H9 (cell line): ENCODE data around the gene FLNC. TPM values are rescaled to one million over a fixed set of nuclear protein-coding genes. Genes with fewer than 3 reads are reported as not detected.

Source experiments
- DNase-seq: peaks from one replicate; pipeline ENCODE4 v3.0.0-alpha.2; 2017
- H2AFZ ChIP-seq: one replicate; pipeline ENCODE4 v1.6.1; 2013; ENCODE audit warnings: mild to moderate bottlenecking, low read length, control low read depth, moderate library complexity
- H2AK5ac ChIP-seq: 2 replicates; pipeline ENCODE4 v1.6.1; 2013; ENCODE audit warnings: low read length, control low read depth, mixed read lengths; ENCODE audit not compliant: insufficient read length
- H2BK120ac ChIP-seq: one replicate; pipeline ENCODE4 v1.6.1; 2013; ENCODE audit warnings: low read depth, mild to moderate bottlenecking, low read length, control low read depth, inconsistent platforms; ENCODE audit not compliant: poor library complexity, severe bottlenecking
- H2BK12ac ChIP-seq: 2 replicates; pipeline ENCODE4 v1.6.1; 2013; ENCODE audit warnings: low read length, control low read depth, mixed read lengths, low read depth; ENCODE audit not compliant: insufficient read length
- H2BK15ac ChIP-seq: 2 replicates; pipeline ENCODE4 v1.6.1; 2013; ENCODE audit warnings: low read depth, low read length, control low read depth
- H2BK20ac ChIP-seq: one replicate; pipeline ENCODE4 v1.6.1; 2013; ENCODE audit warnings: low read depth, mild to moderate bottlenecking, low read length, control low read depth, inconsistent platforms; ENCODE audit not compliant: poor library complexity, severe bottlenecking
- H2BK5ac ChIP-seq: 2 replicates; pipeline ENCODE4 v1.6.1; 2013; ENCODE audit warnings: low read length, control low read depth, mixed read lengths; ENCODE audit not compliant: insufficient read length
- H3K14ac ChIP-seq: 2 replicates; pipeline ENCODE4 v1.6.1; 2013; ENCODE audit warnings: low read length, control low read depth; ENCODE audit not compliant: insufficient read depth
- H3K18ac ChIP-seq: 2 replicates; pipeline ENCODE4 v1.6.1; 2013; ENCODE audit warnings: low read depth, mild to moderate bottlenecking, mixed read lengths, low read length, control low read depth; ENCODE audit not compliant: insufficient read length
- H3K23ac ChIP-seq: 2 replicates; pipeline ENCODE4 v1.6.1; 2013; ENCODE audit warnings: low read length, control low read depth, mixed read lengths, low read depth; ENCODE audit not compliant: insufficient read length
- H3K23me2 ChIP-seq: 2 replicates; pipeline ENCODE4 v1.6.1; 2013; ENCODE audit warnings: low read depth, mild to moderate bottlenecking, mixed read lengths, low read length, control low read depth; ENCODE audit not compliant: insufficient read length, poor library complexity, severe bottlenecking
- H3K27ac ChIP-seq: 2 replicates; pipeline ENCODE4 v1.5.1; 2013; ENCODE audit warnings: low read length, control low read depth, mixed read lengths, low read depth; ENCODE audit not compliant: insufficient read length
- H3K27me3 ChIP-seq: 2 replicates; pipeline ENCODE4 v1.6.1; 2013; ENCODE audit warnings: low read length, control low read depth, inconsistent platforms; ENCODE audit not compliant: insufficient read depth
- H3K4ac ChIP-seq: 2 replicates; pipeline ENCODE4 v1.6.1; 2013; ENCODE audit warnings: low read depth, mild to moderate bottlenecking, control low read depth, inconsistent platforms, low read length, moderate library complexity
- H3K4me1 ChIP-seq: 2 replicates; pipeline ENCODE4 v1.6.1; 2013; ENCODE audit warnings: low read length, control low read depth, inconsistent platforms; ENCODE audit not compliant: insufficient read depth
- H3K4me2 ChIP-seq: 2 replicates; pipeline ENCODE4 v1.6.1; 2013; ENCODE audit warnings: low read length, control low read depth, mixed read lengths; ENCODE audit not compliant: insufficient read length, insufficient read depth
- H3K56ac ChIP-seq: 2 replicates; pipeline ENCODE4 v1.6.1; 2013; ENCODE audit warnings: low read depth, mild to moderate bottlenecking, mixed read lengths, low read length, control low read depth; ENCODE audit not compliant: insufficient read length
- H3K79me1 ChIP-seq: 2 replicates; pipeline ENCODE4 v1.6.1; 2013; ENCODE audit warnings: low read depth, mild to moderate bottlenecking, moderate library complexity, low read length, control low read depth, inconsistent platforms; ENCODE audit not compliant: insufficient read depth, poor library complexity, severe bottlenecking
- H3K79me2 ChIP-seq: 2 replicates; pipeline ENCODE4 v1.6.1; 2013; ENCODE audit warnings: low read length, control low read depth, inconsistent platforms; ENCODE audit not compliant: insufficient read depth
- H3K9ac ChIP-seq: 2 replicates; pipeline ENCODE4 v1.6.1; 2013; ENCODE audit warnings: low read length, control low read depth, mixed read lengths; ENCODE audit not compliant: insufficient read length; ENCODE audit errors: extremely low read depth
- H3K9me3 ChIP-seq: one replicate; pipeline ENCODE4 v1.6.1; 2013; ENCODE audit warnings: low read depth, low read length, inconsistent platforms; ENCODE audit not compliant: control insufficient read depth
- H3T11ph ChIP-seq: one replicate; pipeline ENCODE4 v1.6.1; 2013; ENCODE audit warnings: mild to moderate bottlenecking, low read length, control low read depth, inconsistent platforms
- H4K20me1 ChIP-seq: one replicate; pipeline ENCODE4 v1.6.1; 2013; ENCODE audit not compliant: control insufficient read depth, insufficient read length, insufficient read depth
- H4K5ac ChIP-seq: 2 replicates; pipeline ENCODE4 v1.6.1; 2013; ENCODE audit warnings: low read depth, mild to moderate bottlenecking, mixed read lengths, low read length, control low read depth; ENCODE audit not compliant: insufficient read length
- H4K8ac ChIP-seq: replicated peaks from 2 replicates; pipeline ENCODE4 v1.6.1; 2013; ENCODE audit warnings: low read length, control low read depth, mixed read lengths, low read depth; ENCODE audit not compliant: insufficient read length
- H4K91ac ChIP-seq: 2 replicates; pipeline ENCODE4 v1.6.1; 2013; ENCODE audit warnings: low read depth, mild to moderate bottlenecking, moderate library complexity, mixed read lengths, low read length, control low read depth; ENCODE audit not compliant: insufficient read length
- H3K27ac Mint-ChIP-seq, 3 experiments: 2 replicates in 2 of 3; 3 replicates in 1 of 3; pipeline ENCODE4 v1.8.0; 2020 to 2021; ENCODE audit warnings: mixed read lengths in 3 of 3, mild to moderate bottlenecking in 1 of 3, moderate library complexity in 1 of 3
- H3K27me3 Mint-ChIP-seq: 2 replicates; pipeline ENCODE4 v1.8.0; 2021; ENCODE audit warnings: low read depth, mild to moderate bottlenecking, moderate library complexity, mixed read lengths
- H3K36me3 Mint-ChIP-seq, 3 experiments: 2 replicates in 2 of 3; 3 replicates in 1 of 3; pipeline ENCODE4 v1.8.0; 2020 to 2021; ENCODE audit warnings: low read depth in 3 of 3, mixed read lengths in 3 of 3; ENCODE audit not compliant: insufficient read depth in 1 of 3
- H3K4me1 Mint-ChIP-seq, 2 experiments: 2 replicates each; pipeline ENCODE4 v1.8.0; 2020; ENCODE audit warnings: mixed read lengths in 2 of 2
- H3K4me3 Mint-ChIP-seq, 2 experiments: 2 replicates in 1 of 2; 3 replicates in 1 of 2; pipeline ENCODE4 v1.8.0; 2020 to 2021; ENCODE audit warnings: mild to moderate bottlenecking in 2 of 2, mixed read lengths in 2 of 2, moderate library complexity in 1 of 2
- H3K9me3 Mint-ChIP-seq, 2 experiments: 2 replicates in 1 of 2; 3 replicates in 1 of 2; pipeline ENCODE4 v1.8.0; 2020; ENCODE audit warnings: mild to moderate bottlenecking in 2 of 2, mixed read lengths in 2 of 2, moderate library complexity in 1 of 2
- CTCF ChIP-seq: fragments of 200-600 bp; sonication (generic); conservative IDR thresholded peaks from 3 replicates; pipeline ENCODE4 v1.8.0; 2021; ENCODE audit warnings: antibody characterized with exemption, mild to moderate bottlenecking
- WGBS: extraction: QIAGEN DNeasy Blood & Tissue Kit; methylation state at CpG from one replicate; pipeline ENCODE4 v1.1.7; 2013; ENCODE audit warnings: missing lambda C conversion rate, low lambda C conversion rate, mixed read lengths; ENCODE audit not compliant: insufficient read length; ENCODE audit errors: extremely low coverage; 5-methylcytosine and 5-hydroxymethylcytosine counted together
- total RNA-seq: library from RNA; stranded (reverse); gene quantifications from 2 replicates; pipeline ENCODE4 v1.2.1, GENCODE V29; 2021

Gene FLNC
- total RNA-seq, 1 experiment from 2014 or later = 12.2 TPM

DNA sequence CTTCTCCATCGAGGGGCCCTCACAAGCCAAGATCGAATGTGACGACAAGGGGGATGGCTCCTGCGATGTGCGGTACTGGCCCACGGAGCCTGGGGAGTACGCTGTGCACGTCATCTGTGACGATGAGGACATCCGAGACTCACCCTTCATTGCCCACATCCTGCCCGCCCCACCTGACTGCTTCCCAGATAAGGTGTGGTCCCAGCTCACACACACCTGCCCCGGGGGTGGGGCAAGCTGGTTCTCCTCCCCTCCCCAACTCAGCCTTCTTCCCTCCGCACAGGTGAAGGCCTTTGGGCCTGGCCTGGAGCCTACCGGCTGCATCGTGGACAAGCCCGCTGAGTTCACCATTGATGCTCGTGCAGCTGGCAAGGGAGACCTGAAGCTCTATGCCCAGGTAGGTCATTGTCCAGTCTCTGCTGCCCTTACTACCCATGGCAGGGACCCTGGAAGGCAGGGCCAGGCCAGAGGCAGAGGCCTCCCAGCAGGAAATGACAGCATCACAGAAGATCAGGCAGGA lies 11.0 kb downstream of the FLNC start:
- Mint-ChIP-seq H3K9me3 (no peaks in the 10 kb centered on the region), H3K4me3 (no peak overlapping the region; a peak in 1 of 5 replicates), H3K27ac (peak overlapping the region in 1 of 3 experiments; percentile 55; a peak in 1 of 7 replicates), H3K27me3 (no peaks in the 10 kb centered on the region), H3K36me3 (peaks cover 0 to 6% (median 0%) of the 10 kb centered on the region in 3 experiments; a peak in 2 of 7 replicates), H3K4me1 (peaks cover 2 to 14% of the 10 kb centered on the region in 2 experiments)
- TF ChIP-seq CTCF = no peak
- H2BK20ac ChIP-seq = no peak overlapping the region
- no peak overlapping the region for H3T11ph ChIP-seq
- H3K18ac ChIP-seq = no peak overlapping the region
- H3K79me2 ChIP-seq = no peaks in the 10 kb centered on the region
- no peaks in the 10 kb centered on the region for H3K79me1 ChIP-seq
- H2BK12ac ChIP-seq = no peak overlapping the region
- no peak overlapping the region for H3K9ac ChIP-seq
- H2BK5ac ChIP-seq = no peak overlapping the region
- H3K27me3 ChIP-seq = no peaks in the 10 kb centered on the region
- H3K27ac ChIP-seq = no peak overlapping the region
- no peaks in the 10 kb centered on the region for H3K23me2 ChIP-seq
- H3K56ac ChIP-seq = no peak overlapping the region
- H3K23ac ChIP-seq = no peak overlapping the region
- H3K14ac ChIP-seq = no peak overlapping the region
- H4K8ac ChIP-seq = no peak overlapping the region
- no CpG with 5 or more reads among the region's 17 CpGs for WGBS
- no peaks in the 10 kb centered on the region for H3K9me3 ChIP-seq
- no peak overlapping the region for H4K5ac ChIP-seq
- H2AK5ac ChIP-seq = no peak overlapping the region
- H3K4ac ChIP-seq = no peak overlapping the region
- H4K91ac ChIP-seq = no peak overlapping the region
- no peak overlapping the region for H2BK120ac ChIP-seq
- H2AFZ ChIP-seq = no peak overlapping the region
- no peak overlapping the region for H3K4me2 ChIP-seq
- DNase-seq = no peak
- H3K4me1 ChIP-seq = no peaks in the 10 kb centered on the region
- H4K20me1 ChIP-seq = no peaks in the 10 kb centered on the region
- no peak overlapping the region for H2BK15ac ChIP-seq
